Skeletal muscle cell (primary cell): Measurements from ENCODE around the gene PDK3.

Source experiments
- DNase-seq: peaks from one replicate; pipeline ENCODE4 v3.0.0-alpha.2; 2010; ENCODE audit warnings: low read depth
- H3K4me3 ChIP-seq: 2 replicates; pipeline ENCODE4 v1.5.1; 2011; ENCODE audit warnings: low read depth, mild to moderate bottlenecking, control low read depth, low read length, moderate library complexity

PDK3 gene

GRCh38 chrX:24528605-24529004 is 63.5 kb downstream of the PDK3 start:
- no peak for DNase-seq
- no peak overlapping the region for H3K4me3 ChIP-seq

- H3K4me3 ChIP-seq, result no peak overlapping the region
These were observed 71.5 kb downstream of the PDK3 start for GRCh38 chrX:24536551-24536950.

GRCh38 chrX:24542756-24543155 is 77.7 kb downstream of the PDK3 start:
- DNase-seq, result no peak
- no peak overlapping the region for H3K4me3 ChIP-seq

More at GRCh38 chrX:24536551-24536950, 71.5 kb downstream of the PDK3 start:
- DNase-seq, result no peak

- DNase-seq, result no peak
- no peak overlapping the region for H3K4me3 ChIP-seq
These were observed 82.9 kb downstream of the PDK3 start for GRCh38 chrX:24547961-24548360.

- DNase-seq, result no peak
- H3K4me3 ChIP-seq, result no peak overlapping the region
These were observed 85.1 kb downstream of the PDK3 start for GRCh38 chrX:24550166-24550565.

GRCh38 chrX:24553011-24553410 is 87.9 kb downstream of the PDK3 start:
- no peak overlapping the region for H3K4me3 ChIP-seq
- no peak for DNase-seq

GRCh38 chrX:24561121-24561520 is 96.0 kb downstream of the PDK3 start:
- no peak overlapping the region for H3K4me3 ChIP-seq
- DNase-seq, result no peak

- H3K4me3 ChIP-seq, result no peak overlapping the region
- no peak for DNase-seq
These were observed 98.4 kb downstream of the PDK3 start for GRCh38 chrX:24563291-24564010.

GRCh38 chrX:24566240-24566639 is 101.2 kb downstream of the PDK3 start:
- H3K4me3 ChIP-seq, result no peak overlapping the region
- no peak for DNase-seq

GRCh38 chrX:24567169-24567568 is 102.1 kb downstream of the PDK3 start:
- H3K4me3 ChIP-seq, result no peak overlapping the region
- DNase-seq, result no peak

GRCh38 chrX:24574743-24575142 is 109.7 kb downstream of the PDK3 start:
- no peak for DNase-seq
- no peak overlapping the region for H3K4me3 ChIP-seq

- H3K4me3 ChIP-seq, result no peak overlapping the region
- no peak for DNase-seq
These were observed 110.4 kb downstream of the PDK3 start for GRCh38 chrX:24575496-24575895.

GRCh38 chrX:24577091-24577490 is 112.0 kb downstream of the PDK3 start:
- DNase-seq, result no peak
- H3K4me3 ChIP-seq, result no peak overlapping the region
